IMR-90 (cell line): Measurements from ENCODE around the gene TRAPPC14. TPM values are rescaled to one million over a fixed set of nuclear protein-coding genes. Genes with fewer than 3 reads are reported as not detected.

Experiments used
- ATAC-seq: fragments of 200-7000 bp; cut with Tn5 transposase; 2 replicates; pipeline ENCODE4 v1.9.1; 2020; ENCODE audit warnings: low read depth, mild to moderate bottlenecking, moderate library complexity
- BruUV-seq: library from RNA; stranded (reverse); fragments of 400-500 nt; replicated peaks from 2 replicates; lab custom pipeline; 2021; lab: Mats Ljungman, UMichigan
- CTCF ChIA-PET: fragments of 300-600 bp; formaldehyde crosslinking; extraction: SDS; loops from one replicate; lab custom pipeline; 2021; ENCODE audit warnings: antibody characterized with exemption; lab: Yijun Ruan, JAX
- POLR2A ChIA-PET: fragments of 300-600 bp; sonication (Branson Sonifier 250); formaldehyde crosslinking; loops from one replicate; lab custom pipeline; 2022; ENCODE audit warnings: antibody characterized with exemption; ENCODE audit not compliant: unreplicated experiment; lab: Charles Lee
- DNase-seq: peaks from one replicate; pipeline ENCODE4 v3.0.0; 2013
- H2AFZ ChIP-seq: replicated peaks from 2 replicates; pipeline ENCODE3; 2013; ENCODE audit warnings: low read length, mild to moderate bottlenecking; ENCODE audit not compliant: poor library complexity
- H2AK5ac ChIP-seq: 2 replicates; pipeline ENCODE4 v1.6.1; 2013; ENCODE audit warnings: low read depth, low read length, inconsistent platforms
- H2AK9ac ChIP-seq: replicated peaks from 2 replicates; pipeline ENCODE3; 2013; ENCODE audit warnings: mild to moderate bottlenecking, low read depth, low read length, moderate library complexity; ENCODE audit not compliant: poor library complexity
- H2BK120ac ChIP-seq: 2 replicates; pipeline ENCODE4 v1.6.1; 2013; ENCODE audit warnings: low read depth, low read length, inconsistent platforms
- H2BK15ac ChIP-seq: 3 replicates; pipeline ENCODE4 v1.6.1; 2013; ENCODE audit warnings: low read depth, low read length, inconsistent platforms
- H2BK20ac ChIP-seq: 2 replicates; pipeline ENCODE4 v1.6.1; 2013; ENCODE audit warnings: low read depth, mild to moderate bottlenecking, inconsistent platforms, low read length, moderate library complexity
- H2BK5ac ChIP-seq: 2 replicates; pipeline ENCODE4 v1.6.1; 2013; ENCODE audit warnings: mild to moderate bottlenecking, low read depth, low read length, inconsistent platforms; ENCODE audit not compliant: poor library complexity, severe bottlenecking
- H3K14ac ChIP-seq: replicated peaks from 2 replicates; pipeline ENCODE4 v1.6.1; 2013; ENCODE audit warnings: low read depth, low read length, inconsistent platforms
- H3K18ac ChIP-seq: 2 replicates; pipeline ENCODE4 v1.6.1; 2013; ENCODE audit warnings: low read depth, low read length, control low read depth
- H3K23ac ChIP-seq: 2 replicates; pipeline ENCODE4 v1.6.1; 2013; ENCODE audit warnings: low read depth, low read length, inconsistent platforms
- H3K27ac ChIP-seq: 2 replicates; pipeline ENCODE4 v1.5.1; 2013; ENCODE audit warnings: mild to moderate bottlenecking, control low read depth, low read length; ENCODE audit not compliant: insufficient read depth
- H3K27me3 ChIP-seq: 2 replicates; pipeline ENCODE4 v1.6.1; 2013; ENCODE audit warnings: low read length; ENCODE audit not compliant: control insufficient read depth, insufficient read depth
- H3K36me3 ChIP-seq: 2 replicates; pipeline ENCODE4 v1.6.1; 2013; ENCODE audit warnings: low read length, mixed read lengths; ENCODE audit not compliant: control insufficient read depth, insufficient read depth
- H3K4ac ChIP-seq: 2 replicates; pipeline ENCODE4 v1.6.1; 2013; ENCODE audit warnings: low read depth, low read length, inconsistent platforms
- H3K4me1 ChIP-seq: 2 replicates; pipeline ENCODE4 v1.6.1; 2013; ENCODE audit warnings: low read length, mixed read lengths; ENCODE audit not compliant: control insufficient read depth, insufficient read depth
- H3K4me2 ChIP-seq: 2 replicates; pipeline ENCODE4 v1.6.1; 2013; ENCODE audit warnings: low read depth, mild to moderate bottlenecking, control low read depth, low read length, moderate library complexity
- H3K4me3 ChIP-seq: 2 replicates; pipeline ENCODE4 v1.5.1; 2013; ENCODE audit warnings: low read depth, mild to moderate bottlenecking, control low read depth, low read length, moderate library complexity; ENCODE audit not compliant: insufficient read depth
- H3K56ac ChIP-seq: 2 replicates; pipeline ENCODE4 v1.6.1; 2013; ENCODE audit warnings: low read length, inconsistent platforms; ENCODE audit not compliant: insufficient read depth; ENCODE audit errors: extremely low read depth
- H3K79me1 ChIP-seq, 2 experiments: 2 replicates each; pipeline ENCODE4 v1.6.1; 2013; ENCODE audit warnings: low read length in 2 of 2, inconsistent platforms in 1 of 2, low read depth in 1 of 2
- H3K9ac ChIP-seq: 2 replicates; pipeline ENCODE4 v1.6.1; 2013; ENCODE audit warnings: low read depth, low read length, control low read depth
- H3K9me1 ChIP-seq: 2 replicates; pipeline ENCODE4 v1.6.1; 2013; ENCODE audit warnings: low read length, inconsistent platforms; ENCODE audit not compliant: insufficient read depth
- H3K9me3 ChIP-seq: 2 replicates; pipeline ENCODE4 v1.6.1; 2013; ENCODE audit warnings: low read length; ENCODE audit not compliant: control insufficient read depth, insufficient read depth
- H4K20me1 ChIP-seq: 2 replicates; pipeline ENCODE4 v1.6.1; 2013; ENCODE audit warnings: low read length, inconsistent platforms; ENCODE audit not compliant: insufficient read depth
- H4K5ac ChIP-seq: 2 replicates; pipeline ENCODE4 v1.6.1; 2013; ENCODE audit warnings: mild to moderate bottlenecking, low read depth, low read length, control low read depth
- H4K8ac ChIP-seq, 2 experiments: 2 replicates each; pipeline ENCODE4 v1.6.1; 2013; ENCODE audit warnings: low read depth in 2 of 2, low read length in 2 of 2, control low read depth in 1 of 2, inconsistent platforms in 1 of 2
- H4K91ac ChIP-seq: 2 replicates; pipeline ENCODE4 v1.6.1; 2013; ENCODE audit warnings: low read depth, low read length, inconsistent platforms; ENCODE audit not compliant: insufficient read depth
- BHLHE40 ChIP-seq: fragments of 150-350 bp; IDR thresholded peaks from 2 replicates; pipeline ENCODE4 v1.6.1; 2016; ENCODE audit warnings: mild to moderate bottlenecking, low read depth, low read length
- CEBPB ChIP-seq: IDR thresholded peaks from 2 replicates; pipeline ENCODE4 v1.6.1; 2012; ENCODE audit warnings: low read depth, low read length, improper control_type of control experiment
- CHD1 ChIP-seq: IDR thresholded peaks from 2 replicates; pipeline ENCODE4 v1.6.1; 2012; ENCODE audit warnings: low read depth, low read length, improper control_type of control experiment
- CTCF ChIP-seq: conservative IDR thresholded peaks from 2 replicates; pipeline ENCODE4 v1.5.1; 2012; ENCODE audit warnings: mild to moderate bottlenecking, low read depth, low read length, improper control_type of control experiment
- ELK1 ChIP-seq: fragments of 150-350 bp; IDR thresholded peaks from 2 replicates; pipeline ENCODE4 v1.6.1; 2016; ENCODE audit warnings: low read depth, mild to moderate bottlenecking, low read length, moderate library complexity, borderline replicate concordance
- FOS ChIP-seq: fragments of 150-350 bp; IDR thresholded peaks from 2 replicates; pipeline ENCODE4 v1.6.1; 2016; ENCODE audit warnings: low read depth, low read length
- MAFK ChIP-seq: IDR thresholded peaks from 2 replicates; pipeline ENCODE4 v1.6.1; 2012; ENCODE audit warnings: low read depth, low read length, improper control_type of control experiment
- MAZ ChIP-seq: IDR thresholded peaks from 2 replicates; pipeline ENCODE4 v1.6.1; 2012; ENCODE audit warnings: low read depth, mild to moderate bottlenecking, low read length, improper control_type of control experiment, moderate library complexity, borderline replicate concordance
- MXI1 ChIP-seq: IDR thresholded peaks from 2 replicates; pipeline ENCODE4 v1.6.1; 2012; ENCODE audit warnings: low read depth, mild to moderate bottlenecking, low read length, moderate library complexity, borderline replicate concordance
- NFE2L2 ChIP-seq: fragments of 150-350 bp; IDR thresholded peaks from 2 replicates; pipeline ENCODE4 v1.6.1; 2016; ENCODE audit warnings: low read depth, mild to moderate bottlenecking, low read length
- POLR2A ChIP-seq: IDR thresholded peaks from 2 replicates; pipeline ENCODE4 v1.6.1; 2012; ENCODE audit warnings: mild to moderate bottlenecking, low read depth, low read length
- RAD21 ChIP-seq: IDR thresholded peaks from 2 replicates; pipeline ENCODE4 v1.6.1; 2012; ENCODE audit warnings: low read length, improper control_type of control experiment
- RCOR1 ChIP-seq: IDR thresholded peaks from 2 replicates; pipeline ENCODE4 v1.6.1; 2012; ENCODE audit warnings: mild to moderate bottlenecking, low read length, improper control_type of control experiment; ENCODE audit not compliant: insufficient replicate concordance
- RFX5 ChIP-seq: IDR thresholded peaks from 2 replicates; pipeline ENCODE4 v1.8.0; 2012; ENCODE audit warnings: low read depth, mild to moderate bottlenecking, low read length, moderate library complexity
- SMC3 ChIP-seq: fragments of 150-350 bp; IDR thresholded peaks from 2 replicates; pipeline ENCODE4 v1.6.1; 2016; ENCODE audit warnings: low read depth, mild to moderate bottlenecking, antibody characterized with exemption, low read length, moderate library complexity
- USF2 ChIP-seq: fragments of 150-350 bp; IDR thresholded peaks from 2 replicates; pipeline ENCODE4 v1.6.1; 2017; ENCODE audit warnings: mild to moderate bottlenecking, antibody characterized with exemption, low read length, low read depth
- WGBS, 2 experiments: methylation state at CpG; one replicate each; pipeline versions ENCODE4 v1.1.5 to v1.1.7; 2013; ENCODE audit warnings: missing lambda C conversion rate in 2 of 2; ENCODE audit not compliant: insufficient read length in 1 of 2; ENCODE audit errors: extremely low coverage in 2 of 2; 5-methylcytosine and 5-hydroxymethylcytosine counted together
- dilution Hi-C: fragments of 300-500 bp; cut with HindIII; formaldehyde crosslinking; loops from one replicate; pipeline ENCODE4 v1.14.3; 2018; ENCODE audit warnings: low sequenced_read_pairs; ENCODE audit not compliant: unreplicated experiment
- in situ Hi-C: fragments of 300-500 bp; cut with MboI; formaldehyde crosslinking; loops from 3 replicates; pipeline ENCODE4 v1.14.3; 2019; ENCODE audit warnings: low sequenced_read_pairs, inconsistent platforms, mixed read lengths
- intact Hi-C: fragments of 100-400 bp; cut with micrococcal nuclease; formaldehyde crosslinking; loops from 2 replicates; pipeline ENCODE4 v1.10.0; 2022
- polyA plus RNA-seq, 3 experiments: library from polyadenylated mRNA; depleted of rRNA; stranded (reverse); fragments of >200 nt; gene quantifications; 2 replicates each; pipeline ENCODE4 v1.2.3, GENCODE V29; 2012; ENCODE audit warnings: low replicate concordance in 1 of 3
- total RNA-seq: library from RNA; depleted of rRNA; stranded (reverse); fragments of >200 nt; gene quantifications from 2 replicates; pipeline ENCODE4 v1.2.3, GENCODE V29; 2012

TRAPPC14 gene
- total and polyA plus RNA-seq, 2 of the 4 experiments (the other 2 are of a cell fraction) = 4.5 to 15.9 TPM

- no peak overlapping the region for H3K18ac ChIP-seq
- H3K9ac ChIP-seq = no peak overlapping the region
- H3K9me1 ChIP-seq = peaks cover 5% of the 10 kb centered on the region; the same call in 1 of the 2 replicates
- H3K23ac ChIP-seq = no peak overlapping the region
- H4K8ac ChIP-seq = no peak overlapping the region
- no peak for ATAC-seq
- ChIA-PET CTCF (no interaction called here), POLR2A (no interaction called here)
- no peak overlapping the region for H3K27ac ChIP-seq
- 82% methylated on average over 14 of the region's 25 CpGs; no CpG with 5 or more reads in 1 of the 2 experiments for WGBS, 2 experiments
- H3K4ac ChIP-seq = no peak overlapping the region
- no peaks in the 10 kb centered on the region for H3K27me3 ChIP-seq
- TF ChIP-seq MXI1 (no peak), CTCF (no peak), ELK1 (no peak), USF2 (no peak), NFE2L2 (no peak), RCOR1 (no peak), RAD21 (no peak), CEBPB (no peak), CHD1 (no peak), POLR2A (no peak), RFX5 (no peak), FOS (no peak), MAZ (no peak), BHLHE40 (no peak), SMC3 (no peak), MAFK (no peak)
- TSS peak; percentile 97 for BruUV-seq
- no peak overlapping the region for H2AK9ac ChIP-seq
- H3K4me3 ChIP-seq = no peak overlapping the region
- H3K4me1 ChIP-seq = peaks cover 7% of the 10 kb centered on the region
- H2AFZ ChIP-seq = no peak overlapping the region
- H3K36me3 ChIP-seq = peaks cover 64% of the 10 kb centered on the region
- H4K5ac ChIP-seq = no peak overlapping the region
- peaks cover 5 to 18% of the 10 kb centered on the region in 2 experiments for H3K79me1 ChIP-seq
- H2BK20ac ChIP-seq = no peak overlapping the region
- dilution Hi-C loops = no loop called here
- no peak overlapping the region for H2BK5ac ChIP-seq
- intact Hi-C loops = no loop called here
- H4K20me1 ChIP-seq = peaks cover 3% of the 10 kb centered on the region; the same call in 1 of the 2 replicates
- no peak overlapping the region for H2AK5ac ChIP-seq
- no peak overlapping the region for H3K14ac ChIP-seq
- DNase-seq = no peak
- no peak overlapping the region for H2BK120ac ChIP-seq
- H4K91ac ChIP-seq = no peak overlapping the region
- H2BK15ac ChIP-seq = no peak overlapping the region
- no peak overlapping the region for H3K56ac ChIP-seq
- in situ Hi-C loops = no loop called here
- no peaks in the 10 kb centered on the region for H3K9me3 ChIP-seq
- no peak overlapping the region for H3K4me2 ChIP-seq
These were observed 51.3 kb downstream of the TRAPPC14 start for GRCh38 chr7:100107125-100107737.
